Inflammatory macrophage (primary cell): ENCODE measurements around the gene MAP3K7.

ENCODE experiments used
- DNase-seq, 2 donors: peaks; one replicate each; pipeline ENCODE4 v3.0.0-alpha.2; 2020 to 2022

The MAP3K7 gene

DNA sequence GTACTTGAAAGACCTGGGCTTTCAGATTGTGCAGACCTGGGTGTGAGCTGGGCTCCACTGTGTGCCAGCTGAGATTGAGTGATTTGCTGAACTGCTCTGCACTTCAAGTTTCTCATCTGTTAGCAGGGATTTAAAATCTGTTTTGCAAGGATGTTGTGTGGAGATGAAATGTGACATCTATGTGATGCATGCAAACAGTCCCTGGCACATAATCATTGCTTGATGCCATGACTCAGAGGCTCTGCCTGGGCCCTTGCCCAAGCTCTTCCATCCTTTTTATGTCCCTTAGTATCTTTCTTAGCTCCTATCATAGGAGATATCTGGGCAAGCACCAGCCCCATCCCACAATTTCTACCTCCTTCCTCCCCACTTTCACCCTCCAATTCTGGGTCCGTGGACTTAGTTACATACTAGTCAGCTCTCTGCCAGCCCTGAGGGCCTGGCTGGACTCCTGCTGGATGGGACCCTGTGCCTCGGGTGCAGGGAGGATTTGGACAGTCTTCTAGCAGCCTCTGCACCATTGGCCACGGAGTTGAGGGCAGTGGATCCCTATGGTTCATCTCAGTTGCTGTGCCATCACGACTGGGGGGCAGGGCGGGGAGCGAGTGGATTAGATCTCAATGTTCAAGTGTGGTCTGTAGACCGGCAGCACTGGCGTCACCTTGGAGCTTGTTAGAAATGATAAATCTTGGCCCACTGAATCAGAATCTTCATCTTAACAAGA, 103.6 kb downstream of the MAP3K7 start:
- DNase-seq = no peak

DNA sequence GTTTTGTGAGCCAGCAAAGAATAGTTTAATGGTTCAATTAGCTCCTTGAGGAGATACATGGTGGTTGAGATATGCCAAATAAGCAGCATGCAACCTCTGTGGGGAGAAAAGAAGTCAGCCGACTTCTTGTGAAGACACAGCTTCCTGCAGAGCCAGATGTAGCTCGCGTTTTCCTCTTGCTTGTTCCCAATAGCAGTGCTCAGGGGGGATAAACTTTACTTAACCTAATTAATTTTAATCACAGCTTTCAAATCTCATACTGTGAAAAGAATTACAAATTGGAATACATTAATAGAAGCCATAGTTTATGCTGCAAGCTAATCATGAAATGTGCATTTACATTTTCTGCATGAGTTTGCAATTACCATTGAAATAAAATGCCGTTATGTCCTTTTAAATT, 106.2 kb downstream of the MAP3K7 start:
- no peak for DNase-seq

DNA sequence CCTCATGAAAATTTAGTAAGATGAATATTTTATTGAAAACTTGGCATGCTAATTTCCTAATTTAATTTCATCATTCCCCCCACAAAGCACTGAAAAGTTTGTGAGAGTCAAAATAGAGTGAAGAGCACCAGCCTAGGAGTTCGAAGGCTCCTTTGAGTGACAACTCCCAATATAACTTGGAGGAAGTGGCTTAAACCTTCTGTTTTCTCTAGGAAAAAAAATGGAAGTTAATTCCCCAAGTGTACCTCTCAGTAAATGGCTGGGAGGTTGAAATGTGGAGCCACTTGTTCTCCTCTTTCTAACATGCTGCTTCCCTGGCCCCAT, 107.3 kb downstream of the MAP3K7 start:
- DNase-seq = no peak

DNA sequence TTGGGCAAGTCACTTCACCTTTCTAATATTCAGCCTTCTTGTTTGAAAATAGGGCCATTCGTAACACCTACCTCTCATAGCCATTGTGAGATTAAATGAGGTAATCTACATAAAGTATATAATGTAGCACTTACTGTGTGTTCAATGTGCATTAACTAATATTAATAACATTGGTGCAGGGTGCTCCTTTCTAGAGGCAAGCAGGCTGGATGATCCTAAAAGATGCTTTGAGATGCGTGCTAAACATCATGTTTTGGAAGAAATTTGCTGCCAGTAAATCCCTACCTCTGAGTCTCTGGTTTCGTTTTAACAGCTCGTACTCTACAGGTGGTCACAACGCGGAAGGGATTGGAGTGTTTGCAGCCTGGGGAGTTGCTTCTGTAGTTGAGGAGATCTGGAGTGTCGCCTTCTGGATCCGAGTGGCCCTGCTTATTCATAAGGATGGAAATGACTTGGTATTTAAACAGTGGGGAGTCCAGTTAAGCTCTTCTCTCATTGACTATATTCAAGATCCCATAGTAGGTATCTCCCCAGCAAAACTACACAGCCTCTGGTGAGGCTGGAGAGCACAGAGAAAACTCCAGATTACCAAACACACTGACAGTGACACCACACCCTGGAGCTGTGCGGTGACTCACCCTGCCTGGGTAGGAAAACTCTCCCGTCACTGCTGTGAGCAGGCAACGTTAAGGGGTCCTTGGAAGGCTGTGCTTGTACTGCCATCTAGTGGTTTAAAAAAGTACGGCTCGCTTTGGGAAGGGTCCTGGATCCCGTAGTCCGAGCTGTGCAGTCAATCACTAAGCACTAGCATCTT, 107.9 kb downstream of the MAP3K7 start:
- DNase-seq = peak; percentile 93

DNA sequence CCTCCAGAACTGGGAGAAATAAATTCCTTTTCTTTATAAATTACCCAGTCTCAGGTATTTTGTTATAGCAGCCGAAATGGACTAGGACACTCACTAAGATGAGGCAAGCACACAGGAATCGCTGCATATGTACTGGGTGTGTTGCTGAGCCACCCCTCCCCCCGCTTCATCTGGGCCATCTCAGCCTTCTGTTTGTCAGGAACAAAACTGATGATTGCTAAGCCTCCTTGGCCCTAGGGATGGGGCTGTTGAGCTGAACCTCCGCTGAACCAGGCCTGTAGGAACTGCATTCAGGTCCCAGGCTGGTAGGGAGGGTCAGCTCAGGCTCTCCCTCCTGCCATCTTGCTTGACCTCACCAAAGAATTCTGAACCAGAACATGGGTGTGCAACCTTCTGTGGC, 108.6 kb downstream of the MAP3K7 start:
- no peak for DNase-seq

DNA sequence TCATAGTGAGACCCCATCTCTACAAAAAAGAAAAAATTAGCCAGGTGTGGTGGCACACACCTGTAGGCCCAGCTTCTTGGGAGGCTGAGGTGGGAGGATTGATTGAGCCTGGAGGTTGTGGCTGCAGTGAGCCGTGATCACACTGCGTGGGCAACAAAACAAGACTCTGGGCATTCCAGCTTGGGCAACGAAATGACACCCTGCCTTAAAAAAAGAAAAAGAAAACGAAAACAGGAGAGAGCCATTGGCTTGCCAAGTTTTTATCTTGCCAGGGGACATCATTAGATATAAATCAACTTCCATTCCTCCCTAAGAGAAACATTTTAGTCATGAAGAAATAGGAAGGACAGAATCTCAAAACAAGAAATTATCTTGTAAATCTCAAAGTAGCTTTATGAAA, 109.5 kb downstream of the MAP3K7 start:
- no peak for DNase-seq

DNA sequence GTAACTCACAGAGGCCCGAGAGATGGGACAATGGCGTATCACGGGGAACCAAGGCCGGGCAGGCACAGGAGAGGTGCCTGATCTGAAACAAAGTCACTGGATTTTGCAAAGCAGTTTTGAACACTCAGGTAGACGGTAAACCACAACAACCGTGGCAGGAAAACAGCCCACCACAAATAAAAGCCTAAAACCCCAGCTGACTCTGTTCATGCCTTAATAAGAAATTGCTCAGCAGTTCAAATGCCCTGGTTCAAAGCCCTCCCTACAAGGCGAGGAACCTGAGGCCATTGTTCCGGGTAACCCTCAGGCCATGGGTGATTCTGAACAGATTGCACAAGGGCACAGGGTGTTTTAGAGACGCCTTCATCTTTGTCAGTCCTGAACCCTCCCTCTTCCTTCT, 114.2 kb downstream of the MAP3K7 start:
- no peak for DNase-seq

DNA sequence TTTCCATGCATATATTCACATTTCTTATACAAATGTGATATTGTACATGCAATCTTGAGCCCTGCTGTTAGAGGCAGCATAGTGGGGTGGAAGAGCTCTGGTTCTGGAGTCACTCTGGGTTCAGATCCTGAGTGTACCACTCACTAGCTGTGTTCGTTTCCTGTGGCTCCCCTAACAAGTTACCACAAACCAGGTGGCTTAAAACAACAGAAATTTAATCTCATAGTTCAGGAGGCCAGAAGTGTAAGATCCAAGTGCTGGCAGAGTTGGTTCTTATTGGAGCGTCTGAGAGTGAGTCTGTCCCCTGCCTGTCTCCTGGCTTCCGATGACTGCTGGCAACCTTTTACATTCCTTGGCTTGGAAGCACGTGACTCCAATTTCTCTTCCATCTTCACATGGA, 115.6 kb downstream of the MAP3K7 start:
- no peak for DNase-seq

DNA sequence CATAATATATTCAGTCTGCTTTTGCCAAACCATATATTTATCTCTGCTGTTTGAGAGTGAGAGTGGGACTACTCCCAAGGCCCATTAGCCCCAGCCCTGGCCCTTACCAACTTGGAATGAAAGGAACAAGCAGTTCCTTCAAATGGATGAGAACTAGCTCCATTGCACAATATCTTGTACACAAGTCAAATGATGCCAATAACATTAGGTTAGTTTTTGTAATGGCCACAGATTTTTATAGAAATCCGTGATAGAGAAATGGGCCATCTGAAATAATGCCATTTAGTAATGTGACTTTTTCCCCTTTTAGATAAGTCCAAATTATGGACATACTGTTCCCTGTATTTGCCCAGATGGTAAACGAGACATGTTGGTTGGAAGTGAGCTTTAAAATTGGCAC, 117.0 kb downstream of the MAP3K7 start:
- no peak for DNase-seq

DNA sequence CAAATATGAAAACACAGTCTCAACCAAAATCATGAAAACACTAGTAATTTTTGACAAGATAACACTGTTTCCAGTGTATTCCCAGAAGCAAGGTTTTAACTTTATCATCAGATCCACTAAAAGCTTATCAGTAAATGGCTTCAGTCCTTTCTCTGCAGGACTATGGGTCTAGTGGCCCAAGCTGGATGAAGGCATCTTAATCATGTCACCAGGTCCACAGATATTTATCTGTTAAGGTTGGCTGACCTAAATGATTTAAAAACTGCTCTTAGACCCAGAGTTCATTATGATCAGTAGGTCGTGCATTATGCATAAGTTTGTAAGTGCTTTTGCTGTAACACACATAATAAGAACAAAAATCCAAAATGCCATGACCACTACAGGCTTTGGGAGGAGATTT, 118.0 kb downstream of the MAP3K7 start:
- no peak for DNase-seq

DNA sequence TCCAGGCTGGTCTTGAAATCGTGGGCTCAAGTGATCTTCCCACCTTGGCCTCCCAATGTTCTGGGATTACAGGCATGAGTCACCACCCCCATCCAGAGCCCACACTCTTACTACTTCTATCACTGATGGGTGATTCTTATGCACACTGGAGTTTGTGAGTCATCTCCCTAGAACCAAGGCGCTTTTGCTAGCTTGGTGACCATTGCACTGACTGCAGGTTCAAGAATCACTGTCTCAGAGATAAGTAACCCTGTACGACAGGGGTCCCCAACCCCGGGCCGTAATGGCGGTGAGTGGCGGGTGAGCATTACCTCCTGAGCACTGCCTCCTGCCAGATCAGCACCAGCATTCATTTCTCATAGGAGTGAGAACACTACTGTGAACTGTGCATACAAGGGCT, 118.8 kb downstream of the MAP3K7 start:
- no peak for DNase-seq

DNA sequence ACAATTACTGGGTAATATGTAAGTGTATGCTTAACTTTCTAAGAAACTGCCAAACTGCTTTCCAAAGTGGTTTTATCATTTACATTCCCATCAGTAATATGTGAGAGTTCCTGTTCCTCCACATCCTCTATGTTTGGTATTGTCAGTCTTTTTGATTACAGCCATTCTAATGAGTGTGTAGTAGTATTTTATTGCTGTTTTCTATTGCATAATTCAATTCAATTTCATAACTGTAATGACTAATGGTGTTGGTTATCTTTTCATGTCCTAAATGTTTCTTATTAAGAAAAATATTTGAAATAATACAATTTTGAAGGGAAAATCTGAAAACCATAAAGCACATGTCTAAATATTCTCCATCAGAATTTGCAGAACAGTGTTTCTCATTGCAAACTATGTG, 119.3 kb downstream of the MAP3K7 start:
- DNase-seq = peak in 1 of 2 donors; percentile 15

DNA sequence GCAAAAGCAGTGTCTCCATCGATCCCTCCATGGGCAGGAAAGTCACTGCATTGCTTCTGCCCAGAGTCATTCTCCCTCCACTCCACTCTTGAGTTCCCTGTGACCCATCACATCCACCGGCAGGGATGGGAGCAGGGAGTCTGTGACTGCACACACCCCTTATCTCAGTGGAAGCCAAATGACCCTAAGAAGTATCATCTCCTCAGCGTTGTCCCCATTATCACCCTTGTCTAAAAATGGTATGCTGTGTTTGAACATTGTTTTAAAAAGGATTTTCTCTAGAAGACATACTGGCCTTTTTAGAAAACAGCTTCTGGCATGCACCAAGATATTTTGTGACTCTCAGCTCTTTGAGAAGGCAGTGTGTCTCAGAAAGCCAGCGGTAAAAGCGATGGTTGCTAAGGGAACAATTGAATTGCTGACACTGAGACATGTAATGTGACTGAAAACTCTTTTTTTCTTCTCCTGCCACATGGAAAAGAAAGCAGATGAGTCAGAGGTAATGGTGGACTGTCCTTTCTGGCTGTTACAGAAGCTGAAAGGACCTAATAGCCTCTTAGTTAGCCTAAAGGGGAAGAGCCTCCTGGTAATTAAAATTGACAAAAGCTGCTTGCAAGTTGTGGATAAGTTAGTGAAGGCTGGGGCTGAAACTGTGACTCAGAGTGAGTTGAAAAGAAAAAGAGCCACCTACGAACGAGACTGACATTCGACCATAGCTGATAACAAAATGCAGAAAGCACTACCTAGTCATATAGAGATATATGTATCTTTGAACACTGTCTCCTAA, 120.5 kb downstream of the MAP3K7 start:
- no peak for DNase-seq

DNA sequence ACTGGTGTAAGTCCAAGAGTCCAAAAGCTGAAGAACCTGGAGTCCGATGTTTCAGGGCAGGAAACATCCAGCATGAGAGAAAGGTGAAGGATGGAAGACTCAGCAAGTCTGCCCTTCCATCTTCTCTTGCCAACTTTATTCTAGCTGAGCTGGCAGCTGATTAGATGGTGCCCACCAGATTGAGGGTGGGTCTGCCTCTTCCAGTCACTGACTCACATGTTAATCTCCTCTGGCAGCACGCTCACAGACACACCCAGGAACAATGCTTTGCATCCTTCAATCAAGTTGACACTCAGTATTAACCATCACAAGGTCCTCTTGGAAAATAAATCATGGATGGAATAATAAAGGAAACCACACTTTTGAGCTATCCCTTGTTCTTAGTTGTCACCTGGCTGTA, 121.2 kb downstream of the MAP3K7 start:
- DNase-seq = no peak

DNA sequence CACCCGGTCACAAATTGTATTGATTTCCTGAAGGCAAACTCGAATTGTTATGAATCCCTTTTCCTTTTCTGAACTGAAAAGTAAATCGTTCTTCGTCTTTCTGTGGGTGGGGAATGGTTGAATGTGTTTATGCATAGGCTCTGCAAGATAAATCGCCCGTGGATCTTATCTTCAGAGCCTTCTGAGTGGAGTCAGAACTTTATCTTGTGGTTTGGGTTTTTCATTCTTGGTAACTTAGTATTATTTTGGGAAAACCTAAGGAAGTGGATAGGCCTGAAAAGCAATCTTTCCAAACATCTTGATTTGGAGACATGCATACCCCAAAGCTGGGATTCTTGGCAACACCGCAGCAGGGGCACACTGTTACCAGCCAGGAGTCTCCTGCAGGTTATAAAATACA, 122.4 kb downstream of the MAP3K7 start:
- DNase-seq = no peak

DNA sequence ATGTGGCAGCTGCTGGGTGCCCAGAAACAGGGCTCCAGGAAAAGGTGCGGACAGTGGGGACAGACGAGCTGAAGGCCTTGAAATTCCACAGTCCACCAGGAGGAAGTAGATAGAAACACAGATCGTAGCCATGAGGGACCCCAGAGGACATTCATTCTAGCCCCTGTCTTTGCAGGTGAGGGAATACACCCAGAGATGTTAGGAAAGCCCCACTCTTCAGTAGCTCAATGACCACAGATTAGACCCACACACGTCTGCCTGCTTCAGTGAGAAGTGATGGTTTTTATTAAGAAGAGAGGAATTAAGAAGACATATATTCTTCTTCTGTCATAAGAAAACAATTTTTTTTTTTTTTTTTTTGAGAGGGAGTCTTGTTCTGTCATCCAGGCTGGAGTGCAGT, 123.0 kb downstream of the MAP3K7 start:
- no peak for DNase-seq
